Ascending aorta (tissue), 2 donors: ENCODE data around the gene HAUS6. TPM values are rescaled to one million over a fixed set of nuclear protein-coding genes. Genes with fewer than 3 reads are reported as not detected.
A peak's percentile ranks its signal among the peaks of the same experiment; 100 is the strongest.

Source experiments
- DNase-seq, 2 donors: peaks; one replicate each; pipeline ENCODE4 v3.0.0-alpha.2; 2019; ENCODE audit warnings: low spot score in 2 of 2
- H3K27ac ChIP-seq, 2 donors: fragments of 200-600 bp; sonication (generic); one replicate each; pipeline ENCODE4 v1.5.1; 2016 to 2017; ENCODE audit warnings: mild to moderate bottlenecking in 1 of 2
- H3K27me3 ChIP-seq: fragments of 200-600 bp; sonication (generic); one replicate; pipeline ENCODE4 v1.5.1; 2017
- H3K36me3 ChIP-seq, 2 donors: fragments of 200-600 bp; sonication (generic); one replicate each; pipeline ENCODE4 v1.5.1; 2016
- H3K4me1 ChIP-seq, 2 donors: fragments of 200-600 bp; sonication (generic); one replicate each; pipeline ENCODE4 v1.5.1; 2016 to 2017; ENCODE audit warnings: mild to moderate bottlenecking in 1 of 2
- H3K4me3 ChIP-seq, 2 donors: fragments of 200-600 bp; sonication (generic); one replicate each; pipeline ENCODE4 v1.5.1; 2016 to 2017; ENCODE audit warnings: mild to moderate bottlenecking in 1 of 2
- H3K9me3 ChIP-seq, 2 donors: fragments of 200-600 bp; sonication (generic); one replicate each; pipeline ENCODE4 v1.5.1; 2016
- intact Hi-C: fragments of 100-400 bp; cut with DNase I; formaldehyde crosslinking; loops from one replicate; pipeline ENCODE4 v1.15.1; 2023
- total RNA-seq: library from RNA; depleted of rRNA; stranded (reverse); fragments of >200 nt; gene quantifications from one replicate; pipeline ENCODE4 v1.1.0, GENCODE V29; 2016
- TF ChIP-seq, protein P1 (sequence below), 3 experiments: fragments of 200-600 bp in 2 of 3; fragments of 450-650 bp in 1 of 3; sonication (generic) in 2 of 3; IDR thresholded peaks; one replicate each; pipeline ENCODE4 v1.5.1; 2016 to 2019; ENCODE audit warnings: antibody characterized with exemption in 3 of 3, mild to moderate bottlenecking in 1 of 3, moderate library complexity in 1 of 3

HAUS6 gene
- total RNA-seq, 1 donor from 2014 or later, result 3.4 TPM

DNA sequence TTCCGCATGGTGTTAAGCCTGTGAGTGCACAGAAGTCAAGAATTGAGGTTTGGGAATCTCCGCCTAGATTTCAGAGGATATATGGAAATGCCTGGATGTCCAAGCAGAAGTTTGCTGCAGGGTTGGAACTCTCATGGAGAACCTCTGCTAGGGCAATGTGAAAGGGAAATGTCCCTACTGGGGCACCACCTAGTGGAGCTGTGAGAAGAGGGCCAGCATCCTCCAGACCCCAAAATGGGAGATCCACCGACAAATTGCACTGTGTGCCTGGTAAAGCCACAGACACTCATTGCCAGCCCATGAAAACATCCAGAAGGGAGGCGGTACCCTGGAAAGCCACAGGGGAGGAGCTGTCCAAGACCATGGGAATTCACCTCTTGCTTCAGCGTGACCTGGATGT lies 66.1 kb downstream of the HAUS6 start:
- no peak for DNase-seq
- Histone ChIP-seq H3K27me3 (no peaks in the 10 kb centered on the region), H3K27ac (no peak overlapping the region), H3K4me1 (no peaks in the 10 kb centered on the region), H3K4me3 (no peak overlapping the region), H3K36me3 (no peaks in the 10 kb centered on the region), H3K9me3 (no peaks in the 10 kb centered on the region)
- TF ChIP-seq, protein P1, sequence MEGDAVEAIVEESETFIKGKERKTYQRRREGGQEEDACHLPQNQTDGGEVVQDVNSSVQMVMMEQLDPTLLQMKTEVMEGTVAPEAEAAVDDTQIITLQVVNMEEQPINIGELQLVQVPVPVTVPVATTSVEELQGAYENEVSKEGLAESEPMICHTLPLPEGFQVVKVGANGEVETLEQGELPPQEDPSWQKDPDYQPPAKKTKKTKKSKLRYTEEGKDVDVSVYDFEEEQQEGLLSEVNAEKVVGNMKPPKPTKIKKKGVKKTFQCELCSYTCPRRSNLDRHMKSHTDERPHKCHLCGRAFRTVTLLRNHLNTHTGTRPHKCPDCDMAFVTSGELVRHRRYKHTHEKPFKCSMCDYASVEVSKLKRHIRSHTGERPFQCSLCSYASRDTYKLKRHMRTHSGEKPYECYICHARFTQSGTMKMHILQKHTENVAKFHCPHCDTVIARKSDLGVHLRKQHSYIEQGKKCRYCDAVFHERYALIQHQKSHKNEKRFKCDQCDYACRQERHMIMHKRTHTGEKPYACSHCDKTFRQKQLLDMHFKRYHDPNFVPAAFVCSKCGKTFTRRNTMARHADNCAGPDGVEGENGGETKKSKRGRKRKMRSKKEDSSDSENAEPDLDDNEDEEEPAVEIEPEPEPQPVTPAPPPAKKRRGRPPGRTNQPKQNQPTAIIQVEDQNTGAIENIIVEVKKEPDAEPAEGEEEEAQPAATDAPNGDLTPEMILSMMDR (IDR thresholded peaks at IDR 0.05), result no peak
- intact Hi-C loops, result no loop called here

DNA sequence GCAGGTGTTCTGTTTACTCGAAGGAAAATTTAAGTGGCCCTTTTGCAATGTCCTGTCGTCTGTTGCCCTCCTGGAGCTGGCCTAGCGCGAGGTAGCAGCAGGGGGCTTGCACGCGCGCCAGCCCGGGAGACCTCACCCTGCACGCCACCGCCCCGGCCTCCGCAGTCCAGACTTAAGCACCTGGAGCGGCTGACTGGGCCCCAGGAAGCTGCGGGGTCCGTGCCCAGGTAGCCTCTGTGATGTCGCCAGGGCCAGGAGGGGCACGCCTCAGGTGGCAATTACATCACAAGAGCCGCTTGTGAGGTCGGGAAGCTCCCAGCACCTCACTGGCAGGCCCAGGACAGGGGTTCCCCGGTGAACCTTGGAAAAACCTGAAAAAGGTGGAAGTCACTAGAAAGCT lies 69.7 kb downstream of the HAUS6 start, which contains the start of gene SAXO1:
Gene SAXO1 (minus strand): TSS at position 195 of the 400 bp plus-strand sequence. CDS start 301 bp downstream, outside the sequence.
- Histone ChIP-seq H3K27me3 (no peaks in the 10 kb centered on the region), H3K36me3 (no peaks in the 10 kb centered on the region), H3K4me3 (no peak within 1 kb of the TSS), H3K9me3 (no peaks in the 10 kb centered on the region), H3K27ac (no peak within 1 kb of the TSS), H3K4me1 (peaks cover 0 to 4% of the 10 kb centered on the region in 2 donors)
- no peak for DNase-seq
- TF ChIP-seq, protein P1 (IDR thresholded peaks at IDR 0.05), result no peak
- intact Hi-C loops, result no loop called here

GRCh38 chr9:19032406-19032805 lies 70.3 kb downstream of the HAUS6 start:
- Histone ChIP-seq H3K9me3 (no peaks in the 10 kb centered on the region), H3K4me3 (no peak overlapping the region), H3K27ac (no peak overlapping the region), H3K4me1 (peaks cover 0 to 4% of the 10 kb centered on the region in 2 donors), H3K36me3 (no peaks in the 10 kb centered on the region), H3K27me3 (no peaks in the 10 kb centered on the region)
- TF ChIP-seq, protein P1 (IDR thresholded peaks at IDR 0.05), result no peak
- no peak for DNase-seq
- intact Hi-C loops, result no loop called here

GRCh38 chr9:19030899-19031298 lies 71.8 kb downstream of the HAUS6 start:
- no peak overlapping the region for H3K4me3 ChIP-seq
- TF ChIP-seq, protein P1 (IDR thresholded peaks at IDR 0.05), result no peak
- no peaks in the 10 kb centered on the region for H3K9me3 ChIP-seq
- no peak for DNase-seq
- intact Hi-C loops, result no loop called here
- H3K27ac ChIP-seq, result no peak overlapping the region
- H3K27me3 ChIP-seq, result no peaks in the 10 kb centered on the region
- peaks cover 0 to 4% of the 10 kb centered on the region in 2 donors for H3K4me1 ChIP-seq
- H3K36me3 ChIP-seq, result no peaks in the 10 kb centered on the region

GRCh38 chr9:19028835-19029451 lies 73.8 kb downstream of the HAUS6 start:
- Histone ChIP-seq H3K27me3 (no peaks in the 10 kb centered on the region), H3K36me3 (no peaks in the 10 kb centered on the region), H3K4me3 (no peak overlapping the region), H3K27ac (no peak overlapping the region), H3K4me1 (peaks cover 0 to 4% of the 10 kb centered on the region in 2 donors), H3K9me3 (no peaks in the 10 kb centered on the region)
- no peak for DNase-seq
- TF ChIP-seq, protein P1 (IDR thresholded peaks at IDR 0.05), result peak; percentile 62 to 83 (median 64)
- intact Hi-C loops, result loop anchor here (1.0 to 5.0 kb wide), 3 partner anchors 587 to 1218 kb away; no protein-coding TSS in a partner anchor
